OCI-LY1 (cell line): ENCODE measurements around the gene TUSC1.

Experiments
- H2AFZ ChIP-seq: fragments of 200-600 bp; sonication (generic), shearing (Covaris generic); 2 replicates; pipeline ENCODE4 v1.6.0; 2014; ENCODE audit warnings: antibody characterized with exemption, mild to moderate bottlenecking, low read length
- H3F3A ChIP-seq: fragments of 200-600 bp; sonication (generic), shearing (Covaris generic); 2 replicates; pipeline ENCODE4 v1.6.0; 2014; ENCODE audit warnings: mild to moderate bottlenecking, antibody characterized with exemption, low read length, moderate library complexity; ENCODE audit not compliant: insufficient read depth
- H3K27ac ChIP-seq: fragments of 200-600 bp; sonication (generic); 2 replicates; pipeline ENCODE4 v1.5.1; 2014; ENCODE audit warnings: low read length, mixed run types, mild to moderate bottlenecking, low read depth; ENCODE audit not compliant: poor library complexity, severe bottlenecking
- H3K27me3 ChIP-seq: fragments of 200-600 bp; sonication (generic); 2 replicates; pipeline ENCODE4 v1.6.0; 2014; ENCODE audit warnings: antibody characterized with exemption, mild to moderate bottlenecking, low read length, moderate library complexity; ENCODE audit not compliant: insufficient read depth
- H3K36me3 ChIP-seq: fragments of 200-600 bp; sonication (generic); 2 replicates; pipeline ENCODE4 v1.6.1; 2014; ENCODE audit warnings: mild to moderate bottlenecking, antibody characterized with exemption, low read length, moderate library complexity, mixed read lengths; ENCODE audit not compliant: insufficient read depth
- H3K4me1 ChIP-seq: fragments of 200-600 bp; sonication (generic); 2 replicates; pipeline ENCODE4 v1.5.1; 2014; ENCODE audit warnings: mild to moderate bottlenecking, low read length, moderate library complexity; ENCODE audit not compliant: insufficient read depth, severe bottlenecking
- H3K4me2 ChIP-seq: fragments of 200-600 bp; sonication (generic), shearing (Covaris generic); 2 replicates; pipeline ENCODE4 v1.6.1; 2014; ENCODE audit warnings: low read length
- H3K4me3 ChIP-seq: fragments of 200-600 bp; sonication (generic); 2 replicates; pipeline ENCODE4 v1.5.1; 2014; ENCODE audit warnings: low read length, low read depth, mild to moderate bottlenecking, mixed read lengths; ENCODE audit not compliant: poor library complexity, severe bottlenecking
- H3K79me2 ChIP-seq: fragments of 200-600 bp; shearing (Covaris generic); 2 replicates; pipeline ENCODE4 v1.6.1; 2016; ENCODE audit warnings: mixed run types, low read length, mixed read lengths; ENCODE audit not compliant: insufficient read depth
- H3K9ac ChIP-seq: fragments of 200-600 bp; sonication (generic), shearing (Covaris generic); 2 replicates; pipeline ENCODE4 v1.6.1; 2014; ENCODE audit warnings: mild to moderate bottlenecking, low read length, mixed read lengths
- H3K9me2 ChIP-seq: fragments of 200-600 bp; sonication (generic), shearing (Covaris generic); 2 replicates; pipeline ENCODE4 v1.6.1; 2014; ENCODE audit warnings: low read depth, mild to moderate bottlenecking, low read length, mixed read lengths
- H3K9me3 ChIP-seq: fragments of 200-600 bp; shearing (Covaris generic); 2 replicates; pipeline ENCODE4 v1.6.1; 2014; ENCODE audit warnings: low read length, mixed read lengths
- H4K20me1 ChIP-seq: fragments of 200-600 bp; sonication (generic), shearing (Covaris generic); 2 replicates; pipeline ENCODE4 v1.6.0; 2016; ENCODE audit warnings: mild to moderate bottlenecking, low read length; ENCODE audit not compliant: insufficient read depth
- EZH2 ChIP-seq: fragments of 200-600 bp; sonication (generic), shearing (Covaris generic); IDR thresholded peaks from 2 replicates; pipeline ENCODE4 v1.8.0; 2017; ENCODE audit warnings: borderline replicate concordance, mixed run types, mild to moderate bottlenecking, antibody characterized with exemption, low read length, moderate library complexity, mixed read lengths
- TF ChIP-seq, protein P1 (sequence below): fragments of 200-600 bp; sonication (generic), shearing (Covaris generic); IDR thresholded peaks from 2 replicates; pipeline ENCODE4 v1.5.1; 2017; ENCODE audit warnings: mild to moderate bottlenecking, antibody characterized with exemption, low read length, moderate library complexity, mixed read lengths

Gene TUSC1

GRCh38 chr9:25716220-25716872, 38.1 kb upstream of the TUSC1 start:
- no peak for TF ChIP-seq EZH2
- TF ChIP-seq, protein P1, sequence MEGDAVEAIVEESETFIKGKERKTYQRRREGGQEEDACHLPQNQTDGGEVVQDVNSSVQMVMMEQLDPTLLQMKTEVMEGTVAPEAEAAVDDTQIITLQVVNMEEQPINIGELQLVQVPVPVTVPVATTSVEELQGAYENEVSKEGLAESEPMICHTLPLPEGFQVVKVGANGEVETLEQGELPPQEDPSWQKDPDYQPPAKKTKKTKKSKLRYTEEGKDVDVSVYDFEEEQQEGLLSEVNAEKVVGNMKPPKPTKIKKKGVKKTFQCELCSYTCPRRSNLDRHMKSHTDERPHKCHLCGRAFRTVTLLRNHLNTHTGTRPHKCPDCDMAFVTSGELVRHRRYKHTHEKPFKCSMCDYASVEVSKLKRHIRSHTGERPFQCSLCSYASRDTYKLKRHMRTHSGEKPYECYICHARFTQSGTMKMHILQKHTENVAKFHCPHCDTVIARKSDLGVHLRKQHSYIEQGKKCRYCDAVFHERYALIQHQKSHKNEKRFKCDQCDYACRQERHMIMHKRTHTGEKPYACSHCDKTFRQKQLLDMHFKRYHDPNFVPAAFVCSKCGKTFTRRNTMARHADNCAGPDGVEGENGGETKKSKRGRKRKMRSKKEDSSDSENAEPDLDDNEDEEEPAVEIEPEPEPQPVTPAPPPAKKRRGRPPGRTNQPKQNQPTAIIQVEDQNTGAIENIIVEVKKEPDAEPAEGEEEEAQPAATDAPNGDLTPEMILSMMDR, result peak; percentile 30
- H3K9me3 ChIP-seq, result no peaks in the 10 kb centered on the region
- H3K4me2 ChIP-seq, result no peak overlapping the region

GRCh38 chr9:25709941-25710340, 31.7 kb upstream of the TUSC1 start:
- H3K79me2 ChIP-seq, result no peaks in the 10 kb centered on the region
- no peak overlapping the region for H2AFZ ChIP-seq
- no peaks in the 10 kb centered on the region for H3K9me2 ChIP-seq
- no peak overlapping the region for H3K27ac ChIP-seq
- H3K9me3 ChIP-seq, result no peaks in the 10 kb centered on the region
- H4K20me1 ChIP-seq, result no peaks in the 10 kb centered on the region
- H3K9ac ChIP-seq, result no peak overlapping the region
- H3F3A ChIP-seq, result no peaks in the 10 kb centered on the region
- H3K4me3 ChIP-seq, result no peak overlapping the region
- TF ChIP-seq, protein P1, result no peak
- TF ChIP-seq EZH2, result no peak
- H3K27me3 ChIP-seq, result no peaks in the 10 kb centered on the region
- H3K4me1 ChIP-seq, result no peaks in the 10 kb centered on the region
- no peak overlapping the region for H3K4me2 ChIP-seq
- H3K36me3 ChIP-seq, result no peaks in the 10 kb centered on the region

More at GRCh38 chr9:25716220-25716872, 38.1 kb upstream of the TUSC1 start:
- H3K79me2 ChIP-seq, result no peaks in the 10 kb centered on the region
- no peaks in the 10 kb centered on the region for H3K27me3 ChIP-seq
- no peaks in the 10 kb centered on the region for H4K20me1 ChIP-seq
- no peaks in the 10 kb centered on the region for H3K4me1 ChIP-seq
- no peaks in the 10 kb centered on the region for H3K36me3 ChIP-seq
- H3K4me3 ChIP-seq, result no peak overlapping the region
- no peak overlapping the region for H3K9ac ChIP-seq
- no peaks in the 10 kb centered on the region for H3K9me2 ChIP-seq
- no peak overlapping the region for H3K27ac ChIP-seq
- H2AFZ ChIP-seq, result no peak overlapping the region
- H3F3A ChIP-seq, result no peaks in the 10 kb centered on the region

DNA sequence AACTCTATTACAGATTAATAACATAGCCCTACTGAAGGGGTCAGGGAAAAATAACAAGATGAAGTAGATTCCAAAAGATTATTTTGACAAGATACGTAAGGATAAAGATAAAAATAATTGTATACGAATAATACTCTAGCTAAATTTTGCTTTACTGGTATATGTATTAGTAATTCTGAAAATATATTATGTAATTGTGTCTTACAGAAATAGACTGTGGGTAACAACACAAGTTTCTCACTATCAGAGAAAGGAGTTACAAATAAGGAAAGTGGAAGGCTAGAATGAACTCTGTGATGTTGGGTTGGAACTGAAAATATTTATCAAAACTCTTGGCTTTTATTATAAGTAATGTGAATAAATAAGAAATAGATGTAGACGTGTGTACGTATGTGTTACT, 26.6 kb upstream of the TUSC1 start:
- no peaks in the 10 kb centered on the region for H3K27me3 ChIP-seq
- no peaks in the 10 kb centered on the region for H3F3A ChIP-seq
- no peaks in the 10 kb centered on the region for H4K20me1 ChIP-seq
- TF ChIP-seq, protein P1, result no peak
- TF ChIP-seq EZH2, result no peak
- H3K9ac ChIP-seq, result no peak overlapping the region
- no peak overlapping the region for H3K4me2 ChIP-seq
- H3K9me2 ChIP-seq, result no peaks in the 10 kb centered on the region
- no peak overlapping the region for H3K4me3 ChIP-seq
- no peak overlapping the region for H3K27ac ChIP-seq
- H2AFZ ChIP-seq, result no peak overlapping the region
- H3K9me3 ChIP-seq, result no peaks in the 10 kb centered on the region
- H3K36me3 ChIP-seq, result no peaks in the 10 kb centered on the region
- H3K79me2 ChIP-seq, result no peaks in the 10 kb centered on the region
- no peaks in the 10 kb centered on the region for H3K4me1 ChIP-seq
